DND-41 (cell line): Measurements from ENCODE around the gene RAPSN.

Experiments
- CTCF ChIP-seq: IDR thresholded peaks from 2 replicates; pipeline ENCODE4 v1.5.1; 2012; ENCODE audit warnings: borderline replicate concordance, low read length, moderate library complexity, mild to moderate bottlenecking; ENCODE audit not compliant: poor library complexity, severe bottlenecking; ENCODE audit errors: extremely low read depth
- EZH2 ChIP-seq: IDR thresholded peaks from 3 replicates; pipeline ENCODE4 v1.6.1; 2012; ENCODE audit warnings: borderline replicate concordance, low read depth, mild to moderate bottlenecking, moderate library complexity, low read length, inconsistent platforms; ENCODE audit not compliant: severe bottlenecking

DNA sequence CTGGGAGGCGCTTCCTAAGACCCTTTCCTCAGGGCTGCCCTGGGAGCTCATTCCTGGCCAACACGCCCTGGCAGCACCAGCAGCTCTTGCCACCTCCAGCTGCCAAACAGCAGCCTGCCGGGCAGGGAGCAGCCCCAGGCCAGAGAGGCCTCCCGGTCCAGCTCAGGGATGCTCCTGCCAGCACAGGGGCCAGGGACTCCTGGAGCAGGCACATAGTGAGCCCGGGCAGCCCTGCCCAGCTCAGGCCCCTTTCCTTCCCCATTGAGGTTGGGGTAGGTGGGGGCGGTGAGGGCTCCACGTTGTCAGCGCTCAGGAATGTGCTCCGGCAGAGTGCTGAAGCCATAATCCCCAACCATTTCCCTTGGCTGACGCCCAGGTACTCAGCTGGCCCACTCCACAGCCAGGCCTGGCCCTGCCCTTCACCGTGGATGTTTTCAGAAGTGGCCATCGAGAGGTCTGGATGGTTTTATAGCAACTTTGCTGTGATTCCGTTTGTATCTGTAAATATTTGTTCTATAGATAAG, 32.9 kb downstream of the RAPSN start:
- no peak for TF ChIP-seq CTCF
- TF ChIP-seq EZH2 = no peak
